GM18873 (cell line): ENCODE measurements around the gene VPS45.
"Not testable (repeated sequence)": the region's sequence is repeated elsewhere in the genome, so short reads cannot be mapped to it uniquely, and the experiment has no call there.

Experiments
- ATAC-seq: cut with Tn5 transposase; IDR thresholded peaks from one replicate; pipeline ENCODE4 v1.9.1; 2021; ENCODE audit warnings: mild to moderate bottlenecking, moderate library complexity, moderate number of reproducible peaks; ENCODE audit not compliant: unreplicated experiment, low FRiP score

The VPS45 gene

GRCh38 chr1:150067184-150068108 lies at the start of gene VPS45:
Gene VPS45 (plus strand): TSS chr1:150067776. CDS start chr1:150067858, 82 bp downstream.
- no peak for ATAC-seq

- ATAC-seq: no peak
Measured at GRCh38 chr1:150018165-150018564, 49.4 kb upstream of the VPS45 start.

DNA sequence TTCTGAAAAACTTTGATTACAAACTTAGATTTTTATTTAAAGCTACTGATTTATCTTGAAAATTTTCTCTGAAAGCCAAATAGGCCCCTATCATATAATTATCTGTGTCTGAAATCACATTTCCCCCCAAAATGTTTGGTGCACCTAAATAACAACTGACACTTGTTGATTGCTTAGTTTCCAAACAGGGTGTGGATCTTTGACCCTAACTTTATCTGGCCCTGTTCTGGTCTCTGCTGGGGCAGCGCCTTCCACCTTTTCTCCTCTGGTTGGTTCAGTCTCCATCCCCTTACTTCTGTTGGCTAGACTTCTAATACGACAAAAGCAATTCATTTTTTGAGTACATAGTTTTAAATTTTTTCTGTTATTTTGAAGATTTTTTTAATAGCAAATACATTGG lies 46.9 kb upstream of the VPS45 start:
- ATAC-seq: no peak

DNA sequence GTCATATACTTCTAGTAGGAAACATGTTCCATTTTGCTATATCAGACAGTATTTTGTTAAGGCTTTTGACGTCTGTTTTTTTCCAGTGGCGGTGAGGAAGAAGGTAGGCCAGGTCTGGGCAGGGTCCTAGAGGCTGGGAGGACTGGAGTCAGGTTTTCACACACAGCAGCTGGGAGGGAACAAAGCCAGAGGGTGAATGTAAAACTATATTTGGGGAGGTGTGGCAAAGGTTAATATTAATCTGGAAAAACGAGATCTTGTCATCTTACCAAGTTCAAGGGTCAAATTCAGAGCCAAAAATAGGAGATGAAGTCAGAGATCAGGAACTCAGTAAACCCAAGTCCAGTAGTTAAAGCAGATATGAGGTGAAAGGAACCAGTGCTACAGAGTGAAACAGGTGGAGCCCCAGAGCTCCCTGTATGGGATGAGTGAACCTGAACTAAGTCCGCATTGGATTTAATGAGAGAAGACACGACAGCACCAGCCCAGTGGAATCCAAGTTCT lies 46.3 kb upstream of the VPS45 start:
- ATAC-seq: no peak

- ATAC-seq: no peak
Measured at GRCh38 chr1:150022357-150022756, 45.2 kb upstream of the VPS45 start.

DNA sequence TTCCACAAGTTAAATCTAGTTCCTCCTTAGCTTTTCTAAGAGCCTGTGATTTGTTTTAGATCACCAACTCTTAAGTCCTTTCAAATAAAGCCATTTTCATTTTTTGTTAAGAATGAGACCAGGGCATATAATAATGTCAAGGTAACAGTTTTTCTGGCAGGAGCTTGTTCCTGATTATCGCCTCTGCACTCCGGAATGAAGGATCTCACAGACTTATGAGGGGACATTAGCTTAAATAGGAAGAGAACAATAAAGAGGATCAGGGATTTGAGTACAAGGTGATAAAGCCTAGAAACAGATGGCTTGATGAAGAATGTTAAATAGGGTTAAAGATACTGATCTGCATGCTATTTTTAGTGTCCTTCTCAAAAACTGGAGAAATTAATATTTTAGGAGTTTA lies 43.4 kb upstream of the VPS45 start:
- ATAC-seq: no peak

- ATAC-seq: no peak
Measured at GRCh38 chr1:150028322-150028721, 39.3 kb upstream of the VPS45 start.

GRCh38 chr1:150034336-150034735 lies 33.2 kb upstream of the VPS45 start:
- no peak for ATAC-seq

GRCh38 chr1:150049926-150050325 lies 17.6 kb upstream of the VPS45 start:
- ATAC-seq: no peak

GRCh38 chr1:150051089-150051373 lies 16.5 kb upstream of the VPS45 start:
- ATAC-seq: no peak

DNA sequence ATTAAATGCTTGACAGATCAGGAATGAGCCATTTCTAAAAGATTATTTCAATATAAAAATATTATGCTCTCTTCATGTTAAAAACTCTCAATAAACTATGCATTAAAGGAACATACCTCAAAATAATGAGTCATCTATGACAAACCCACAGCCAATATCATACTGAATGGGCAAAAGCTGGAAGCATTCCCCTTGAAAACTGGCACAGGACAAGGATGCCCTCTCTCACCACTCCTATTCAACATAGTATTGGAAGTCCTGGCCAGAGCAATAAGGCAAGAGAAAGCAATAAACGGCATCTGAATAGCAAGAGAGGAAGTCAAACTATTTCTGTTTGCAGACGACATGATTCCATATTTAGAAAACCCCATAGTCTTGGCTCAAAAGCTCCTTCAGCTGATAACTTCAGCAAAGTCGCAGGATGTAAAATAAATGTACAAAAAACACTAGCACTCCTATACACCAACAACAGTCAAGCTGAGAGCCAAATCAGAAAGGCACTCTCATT lies 15.6 kb upstream of the VPS45 start:
- not testable (repeated sequence) for ATAC-seq

DNA sequence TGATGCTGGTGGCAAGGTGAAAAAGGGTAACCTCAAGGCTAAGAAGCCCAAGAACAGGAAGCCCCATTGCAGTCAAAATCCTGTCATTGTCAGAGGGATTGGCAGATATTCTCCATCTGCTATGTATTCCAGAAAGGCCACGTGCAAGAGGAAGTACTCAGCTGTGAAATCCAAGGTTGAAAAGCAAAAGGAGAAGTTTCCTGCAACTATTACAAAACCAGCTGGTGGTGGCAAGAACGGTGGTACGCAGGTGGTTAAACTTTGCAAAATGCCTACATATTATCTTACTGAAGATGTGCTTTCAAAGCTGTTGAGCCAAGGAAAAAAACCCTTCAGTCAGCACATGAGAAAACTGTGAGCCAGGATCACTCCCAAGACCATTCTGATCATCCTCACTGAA lies 13.7 kb upstream of the VPS45 start:
- no peak for ATAC-seq

- ATAC-seq: not testable (repeated sequence)
Measured at GRCh38 chr1:150055507-150055906, 12.1 kb upstream of the VPS45 start.

DNA sequence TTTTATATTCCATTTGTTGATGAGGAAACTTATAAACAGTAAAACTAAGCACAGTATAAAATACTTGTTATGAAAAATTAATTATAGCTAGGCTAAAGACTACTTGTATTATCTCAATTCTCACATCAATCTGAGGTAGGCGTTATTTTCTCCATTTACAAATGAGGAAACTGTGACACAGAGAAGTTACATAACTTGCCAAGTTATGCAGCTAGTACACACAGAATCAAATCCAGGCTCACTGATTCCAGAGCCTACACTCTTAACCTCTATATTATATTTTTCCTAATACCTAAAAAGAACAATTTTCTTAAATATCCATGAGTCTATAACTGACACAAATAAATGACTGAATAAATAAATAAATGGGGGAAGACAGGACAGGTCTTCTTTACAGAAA lies 11.2 kb upstream of the VPS45 start:
- ATAC-seq: no peak

GRCh38 chr1:150060260-150060659 lies 7.3 kb upstream of the VPS45 start:
- no peak for ATAC-seq

GRCh38 chr1:150061632-150062101 lies 5.9 kb upstream of the VPS45 start:
- ATAC-seq: no peak

DNA sequence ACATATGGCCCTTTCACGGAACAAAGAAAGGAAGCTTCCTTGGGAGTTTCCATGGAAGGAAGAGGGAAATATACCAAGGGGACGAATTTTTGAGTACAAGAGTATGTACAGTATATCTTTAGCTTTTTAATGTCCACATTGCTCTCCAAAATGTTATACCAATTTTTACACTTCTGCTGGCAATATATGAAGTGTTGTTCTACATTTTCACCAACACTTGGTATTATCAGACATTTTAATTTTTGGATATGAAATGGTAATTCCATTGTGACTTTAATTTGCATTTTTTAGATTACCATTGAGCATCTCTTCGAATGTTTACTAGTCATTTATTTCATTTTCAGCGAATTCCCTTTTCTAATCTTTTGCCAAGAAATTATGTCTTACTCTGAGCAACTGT lies 5.5 kb upstream of the VPS45 start:
- ATAC-seq: no peak

DNA sequence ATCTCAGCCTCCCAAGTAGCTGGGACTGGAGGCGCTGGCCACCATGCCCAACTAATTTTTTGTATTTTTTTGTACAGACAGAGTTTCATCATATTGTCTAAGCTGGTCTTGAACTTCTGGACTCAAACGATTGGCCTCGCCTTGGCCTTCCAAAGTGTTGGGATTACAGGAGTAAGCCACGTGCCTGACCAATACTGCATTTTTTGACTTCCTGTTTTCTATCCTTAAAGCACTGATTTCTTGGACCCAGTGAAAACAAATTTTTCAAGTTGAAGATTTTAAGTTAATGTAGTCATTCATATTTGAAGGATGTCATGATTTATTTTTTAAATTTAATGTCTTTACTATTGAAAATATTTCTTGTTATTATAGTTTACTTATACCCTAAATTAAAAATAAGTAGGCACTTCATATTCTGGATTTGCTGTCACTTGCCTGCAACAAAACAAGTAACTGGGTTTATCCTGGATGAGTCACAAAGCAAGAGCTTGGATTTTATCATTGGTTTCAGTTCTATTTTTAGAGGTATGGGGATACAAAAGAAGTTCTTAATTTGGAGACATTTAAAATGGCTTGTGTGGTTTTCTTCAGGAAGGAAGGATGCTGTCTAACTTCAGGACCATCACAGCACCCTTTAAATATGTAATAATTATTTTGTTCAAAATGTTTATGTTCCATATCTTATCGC lies 2.2 kb upstream of the VPS45 start:
- ATAC-seq: no peak

DNA sequence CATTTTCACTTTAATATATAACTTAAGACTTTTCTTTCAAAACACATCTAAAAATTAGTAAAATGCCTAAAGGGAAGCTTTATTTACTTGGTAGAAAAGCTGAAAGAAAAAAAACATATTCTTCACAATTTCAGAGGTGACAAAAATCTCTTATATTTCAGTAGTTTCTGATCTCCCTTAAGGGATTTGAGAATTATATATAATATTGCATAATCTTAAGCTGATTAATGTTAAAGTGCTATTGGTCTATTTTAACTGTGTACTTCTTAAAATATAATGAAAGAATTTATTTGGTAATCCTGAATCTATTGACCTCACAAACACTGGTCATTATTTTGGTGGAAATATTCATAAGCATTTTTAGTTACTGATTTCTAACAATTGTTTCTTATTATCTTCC lies 1.2 kb upstream of the VPS45 start:
- ATAC-seq: no peak

GRCh38 chr1:150066838-150067183 lies 765 bp upstream of the VPS45 start:
- no peak for ATAC-seq

DNA sequence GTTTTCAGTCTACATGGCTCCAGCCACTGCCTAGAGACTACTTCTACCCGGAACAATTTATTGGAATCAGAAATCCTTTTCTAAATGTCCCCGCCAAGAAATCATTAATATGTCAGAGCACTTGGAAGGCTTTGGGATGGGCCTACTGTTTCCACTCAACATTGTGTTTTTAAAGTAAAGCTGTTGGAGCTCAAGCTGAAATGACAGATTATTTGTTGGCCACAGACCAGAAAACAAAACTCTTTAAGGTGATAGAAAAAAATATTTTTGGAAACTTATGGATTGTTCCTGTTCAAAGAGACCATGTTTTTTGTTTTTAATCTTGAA lies 496 bp downstream of the VPS45 start:
- ATAC-seq: no peak

DNA sequence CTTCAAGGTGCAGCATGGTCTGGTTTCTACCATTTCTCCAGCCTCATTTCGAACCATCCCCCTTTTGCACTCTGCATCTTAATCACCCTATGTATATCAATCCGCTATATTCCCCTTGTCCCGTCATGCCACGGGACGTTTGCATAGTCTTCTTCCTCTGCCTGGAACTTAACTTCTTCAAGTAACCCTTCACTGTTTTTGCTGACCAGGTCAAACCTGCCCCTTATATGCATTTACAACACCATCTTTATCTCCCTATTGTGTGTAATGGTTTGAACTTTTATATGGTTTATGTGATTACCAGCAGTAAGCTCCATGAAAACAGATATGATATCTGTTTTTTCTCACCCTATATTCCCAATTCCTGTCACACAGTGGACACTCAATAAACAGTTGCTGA lies 2.3 kb downstream of the VPS45 start:
- no peak for ATAC-seq
